HepG2 (cell line): ENCODE data around the gene PPP1R9A.

Experiments used
- BRCA1 ChIP-seq: sonication (generic); formaldehyde crosslinking; IDR thresholded peaks from 2 replicates; pipeline ENCODE4 v1.4.0; 2020; ENCODE audit warnings: missing genetic modification reagents
- CTCF ChIP-seq: sonication (generic); formaldehyde crosslinking; IDR thresholded peaks from 2 replicates; pipeline ENCODE4 v1.5.0; 2020; ENCODE audit warnings: mild to moderate bottlenecking, missing genetic modification reagents, moderate library complexity
- GABPA ChIP-seq, 2 experiments: IDR thresholded peaks; 2 replicates each; pipeline ENCODE4 v1.6.1; 2011 to 2016; ENCODE audit warnings: low read depth in 2 of 2, low read length in 1 of 2, missing biosample characterization in 1 of 2, missing genetic modification characterization in 1 of 2
- HOXA7 ChIP-seq: sonication (generic); formaldehyde crosslinking; IDR thresholded peaks from 2 replicates; pipeline ENCODE4 v1.8.1; 2022; ENCODE audit warnings: mild to moderate bottlenecking, missing genetic modification reagents, moderate library complexity
- NCOA1 ChIP-seq: sonication (generic); formaldehyde crosslinking; IDR thresholded peaks from 2 replicates; pipeline ENCODE4 v1.9.0; 2021; ENCODE audit warnings: missing genetic modification reagents
- POLR2AphosphoS5 ChIP-seq: IDR thresholded peaks from 2 replicates; pipeline ENCODE4 v1.6.1; 2012; ENCODE audit warnings: low read depth, low read length
- YY1 ChIP-seq: IDR thresholded peaks from 2 replicates; pipeline ENCODE4 v1.6.1; 2011; ENCODE audit warnings: low read length, low read depth, moderate library complexity, mild to moderate bottlenecking; ENCODE audit not compliant: insufficient read depth, insufficient replicate concordance
- ZBTB43 ChIP-seq: sonication (generic); formaldehyde crosslinking; conservative IDR thresholded peaks from 2 replicates; pipeline ENCODE4 v1.4.0; 2020; ENCODE audit warnings: missing genetic modification reagents
- ZBTB8A ChIP-seq: sonication (generic); formaldehyde crosslinking; IDR thresholded peaks from 2 replicates; pipeline ENCODE4 v1.4.0; 2020; ENCODE audit warnings: mild to moderate bottlenecking, low read depth, missing genetic modification reagents, borderline replicate concordance
- ZNF530 ChIP-seq: sonication (generic); formaldehyde crosslinking; IDR thresholded peaks from 2 replicates; pipeline ENCODE4 v1.5.0; 2020; ENCODE audit warnings: low read depth, mild to moderate bottlenecking, missing genetic modification reagents

- no peak for TF ChIP-seq NCOA1 (CRISPR knock-in tag)
- no peak for TF ChIP-seq ZBTB8A (CRISPR knock-in tag)
- TF ChIP-seq CTCF (CRISPR knock-in tag) = no peak
- TF ChIP-seq YY1 = no peak
- no peak for TF ChIP-seq GABPA (IDR thresholded peaks at IDR 0.05; ENCODE audit: low read depth, low read length)
- TF ChIP-seq GABPA (CRISPR knock-in tag; IDR thresholded peaks at IDR 0.05; ENCODE audit: low read depth) = no peak
- no peak for TF ChIP-seq ZBTB43 (CRISPR knock-in tag)
- TF ChIP-seq ZNF530 = no peak
- no peak for TF ChIP-seq POLR2AphosphoS5
- TF ChIP-seq BRCA1 (CRISPR knock-in tag) = no peak
- TF ChIP-seq HOXA7 = no peak
These were observed 24.5 kb upstream of the PPP1R9A start for GRCh38 chr7:94882891-94883290.
